Heart left ventricle (tissue), 16 donors: Measurements from ENCODE around the gene STARD8. TPM values are rescaled to one million over a fixed set of nuclear protein-coding genes. Genes with fewer than 3 reads are reported as not detected.

Source experiments
- ATAC-seq, 4 donors: fragments of 200-7000 bp; cut with Tn5 transposase; one replicate each; pipeline ENCODE4 v1.9.1; 2020 to 2022; ENCODE audit warnings: moderate library complexity in 4 of 4, mild to moderate bottlenecking in 3 of 4, moderate number of reproducible peaks in 1 of 4
- DNase-seq, 5 donors: peaks; one replicate each; pipeline ENCODE4 v3.0.0-alpha.2; 2020
- H3K27ac ChIP-seq, 12 donors: fragments of 200-600 bp; sonication (generic) in 4 of 12; one replicate each; pipeline versions ENCODE4 v1.5.0 to v1.8.0; 2016 to 2022; ENCODE audit warnings: mild to moderate bottlenecking in 2 of 12
- H3K27me3 ChIP-seq, 9 donors: fragments of 200-600 bp; sonication (generic) in 2 of 9; one replicate each; pipeline versions ENCODE4 v1.5.1 to v1.8.0; 2016 to 2022; ENCODE audit warnings: mild to moderate bottlenecking in 3 of 9
- H3K36me3 ChIP-seq, 9 donors: fragments of 200-600 bp; sonication (generic) in 2 of 9; one replicate each; pipeline versions ENCODE4 v1.5.0 to v1.8.0; 2018 to 2022; ENCODE audit warnings: mild to moderate bottlenecking in 2 of 9
- H3K4me1 ChIP-seq, 12 donors: fragments of 200-600 bp; sonication (generic) in 4 of 12; one replicate each; pipeline versions ENCODE4 v1.5.0 to v1.8.0; 2016 to 2022; ENCODE audit warnings: mild to moderate bottlenecking in 3 of 12
- H3K4me3 ChIP-seq, 12 donors: fragments of 200-600 bp; sonication (generic) in 4 of 12; one replicate each; pipeline versions ENCODE4 v1.5.0 to v1.8.0; 2017 to 2022; ENCODE audit warnings: mild to moderate bottlenecking in 9 of 12, moderate library complexity in 4 of 12
- H3K9me3 ChIP-seq, 12 donors: fragments of 200-600 bp; sonication (generic) in 4 of 12; one replicate each; pipeline versions ENCODE4 v1.5.0 to v1.8.0; 2016 to 2022; ENCODE audit warnings: mild to moderate bottlenecking in 1 of 12
- CTCF ChIP-seq, 12 donors: fragments of 200-600 bp; sonication (generic) in 4 of 12; IDR thresholded peaks; one replicate each; pipeline versions ENCODE4 v1.5.0 to v1.8.0; 2018 to 2022; ENCODE audit warnings: antibody characterized with exemption in 12 of 12, mild to moderate bottlenecking in 5 of 12
- POLR2A ChIP-seq, 2 donors: fragments of 450-650 bp; IDR thresholded peaks; one replicate each; pipeline ENCODE4 v1.6.1; 2017; ENCODE audit warnings: antibody characterized with exemption in 2 of 2, mild to moderate bottlenecking in 2 of 2, moderate library complexity in 2 of 2
- WGBS, 4 donors: extraction: QIAGEN DNeasy Blood & Tissue Kit in 2 of 4; methylation state at CpG; one replicate each; pipeline versions ENCODE4 v1.1.5 to v1.1.7; 2013 to 2018; 5-methylcytosine and 5-hydroxymethylcytosine counted together
- intact Hi-C, 10 donors: fragments of 100-400 bp; cut with DNase I; formaldehyde crosslinking; loops; one replicate each; pipeline versions ENCODE4 v1.11.1 to v1.14.2; 2022
- polyA plus RNA-seq, 2 donors: library from polyadenylated mRNA; stranded (reverse); fragments of 200-250 nt; gene quantifications; one replicate each; pipeline ENCODE4 v1.2.3, GENCODE V29; 2013
- total RNA-seq, 9 donors: library from RNA; depleted of rRNA in 2 of 9; stranded (reverse); fragments of >200 nt in 2 of 9; fragmentation: NEBNext Ultra II Directional in 3 of 9; extraction: Animal tissue kit (Norgen Biotek cat#: 25700) in 3 of 9; gene quantifications; one replicate each; pipeline versions ENCODE4 v1.1.0 to v1.2.4, GENCODE V29; 2016 to 2023
- donor health status: ischemic (EF 13 %, LVEDD 7.1; RV severe dilation, severe dysfunction).
- donor health status: healthy with polysubstance abuse.
- donor health status: DM: no; HTN: yes; CAD: no.
- donor health status: DM: no; HTN: no; CAD: no.
- donor health status: ischemic (EF 25% LVEDD 6.9; RV normal size, moderate dysfunction).
- donor health status: ischemic (EF 25% LVEDD 5.7; RV mildly dilated, moderate dysfunction).
- donor health status: healthy.
- donor health status: DM: yes; HTN: yes; CAD: no.
- donor health status: ischemic (EF 35%, LVEDD 5.7; RV mildly dilated, moderate dysfunction).
- donor health status: nonischemic (EF 11% LVEDD 7.7; RV severe dilation, severe dysfunction).
- donor health status: DM: yes; HTN: yes; CAD: no.
- donor health status: PGD.
- donor health status: ischemic (EF 29% LVEDD 5.4; RV normal size, mild dysfunction).
- donor health status: nonischemic (EF 23%, LVEDD 6.1; RV moderate dilation, normal function).

The STARD8 gene
- total and polyA plus RNA-seq, 11 donors, result 4.2 to 17.5 (median 7.1) TPM

- no peak for ATAC-seq
- Histone ChIP-seq H3K27me3 (peaks cover 0 to 23% (median 0%) of the 10 kb centered on the region in 9 donors), H3K4me3 (no peak overlapping the region), H3K9me3 (no peaks in the 10 kb centered on the region), H3K4me1 (no peaks in the 10 kb centered on the region), H3K36me3 (no peaks in the 10 kb centered on the region), H3K27ac (peak overlapping the region in 1 of 12 donors; percentile 39)
- no peak for TF ChIP-seq CTCF (IDR thresholded peaks at IDR 0.05)
- no peak for TF ChIP-seq POLR2A (IDR thresholded peaks at IDR 0.05)
- no peak for DNase-seq
- intact Hi-C loops, result no loop called here
- WGBS, 4 donors, result 82 to 89% (median 85%) methylated on average over 4 of the region's 4 CpGs
Measured at GRCh38 chrX:68763481-68763880, 116.0 kb downstream of the STARD8 start.

Other genes with a start within 250 kb of the STARD8 start
- gene OPHN1, start 214.2 kb upstream of the STARD8 start, total RNA-seq, result 1 to 10 TPM; 3.3 to 6.9 (median 5.7) TPM
- 1 to 10 TPM in 1 of 2 donors, under 1 TPM in 1; 0.95 to 9.6 TPM for gene OPHN1, start 214.2 kb upstream of the STARD8 start, polyA plus RNA-seq
- gene YIPF6, start 148.6 kb upstream of the STARD8 start, total RNA-seq, result 10 to 100 TPM; 14.9 to 35.2 (median 31.1) TPM
- 10 to 100 TPM in 1 of 2 donors, 1 to 10 TPM in 1; 8.6 to 14.4 TPM for gene YIPF6, start 148.6 kb upstream of the STARD8 start, polyA plus RNA-seq
- gene EFNB1, start 181.4 kb downstream of the STARD8 start, total RNA-seq, result 10 to 100 TPM; 15.9 to 78.8 (median 23.1) TPM
- gene EFNB1, start 181.4 kb downstream of the STARD8 start, polyA plus RNA-seq, result 10 to 100 TPM; 25.4 to 33.2 TPM